Measurements from ENCODE around the gene DDX21.
A peak's percentile ranks its signal among the peaks of the same experiment; 100 is the strongest.

DDX21 gene

DNA sequence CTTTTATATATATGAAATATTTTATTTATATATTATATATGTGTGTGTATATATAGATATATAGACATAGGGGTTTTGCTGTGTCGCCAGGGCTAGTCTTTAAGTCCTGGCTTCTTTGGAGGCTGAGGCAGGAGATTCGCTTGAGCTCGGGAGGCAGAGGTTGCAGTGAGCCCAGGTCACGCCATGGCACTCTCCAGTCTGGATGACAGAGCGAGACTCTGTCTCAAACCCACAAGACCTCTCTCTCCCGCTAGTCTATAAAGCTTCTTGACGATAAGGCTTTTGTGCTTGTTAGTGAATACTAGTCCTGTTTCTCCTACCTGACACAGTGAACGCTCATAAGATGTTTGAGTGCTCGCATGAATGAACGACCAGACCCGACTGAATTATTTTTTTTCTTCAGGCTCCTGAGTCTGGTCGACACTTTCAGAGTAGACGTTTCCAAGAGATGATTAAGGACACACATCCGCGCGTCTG, 577 bp upstream of the DDX21 start:
- Histone ChIP-seq H3K36me3 (ENCODE audit: control insufficient read depth in 1 of 2, insufficient read depth in 2 of 2, low read depth in 1 of 2, low read length in 2 of 2) (peaks cover 3 to 25% of the 10 kb centered on the region in 2 experiments), H2BK12ac (ENCODE audit: low read length in 2 of 2) (no peak overlapping the region), H3K4me2 (ENCODE audit: low read length, poor library complexity, severe bottlenecking) (peak overlapping the region; percentile 86), H3K27ac (ENCODE audit: low read length, poor library complexity, severe bottlenecking) (peak overlapping the region; percentile 88), H3K27me3 (ENCODE audit: control insufficient read depth in 1 of 2, insufficient read depth in 1 of 2, low read length in 2 of 2) (no peaks in the 10 kb centered on the region), H3K23ac (ENCODE audit: low read length in 2 of 2) (no peak overlapping the region), H4K8ac (ENCODE audit: low read length) (peak overlapping the region; percentile 12), H2AK5ac (ENCODE audit: low read length, severe bottlenecking) (no peak overlapping the region), H3K9ac (ENCODE audit: low read length) (peak overlapping the region; percentile 98), H3K79me1 (replicated peaks; ENCODE audit: low read length, poor library complexity, severe bottlenecking) (peaks cover 2% of the 10 kb centered on the region), H3K9me3 (ENCODE audit: control insufficient read depth, low read length) (no peaks in the 10 kb centered on the region), H3K4me1 (ENCODE audit: control insufficient read depth, insufficient read depth, low read depth, low read length) (peaks cover 5% of the 10 kb centered on the region), H3K18ac (ENCODE audit: low read depth in 1 of 2, low read length in 2 of 2) (peak overlapping the region in 1 of 2 experiments; percentile 52), H3K14ac (ENCODE audit: low read length in 2 of 2) (peak overlapping the region in 1 of 2 experiments; percentile 15), H2BK120ac (ENCODE audit: low read depth, low read length) (no peak overlapping the region), H3K4ac (ENCODE audit: low read depth in 1 of 2, low read length in 2 of 2) (no peak overlapping the region), H2AFZ (ENCODE audit: low read depth, low read length) (no peak overlapping the region), H4K91ac (ENCODE audit: low read length) (no peak overlapping the region), H2BK15ac (ENCODE audit: low read depth, poor library complexity, severe bottlenecking) (no peak overlapping the region), H3K4me3 (ENCODE audit: insufficient read depth in 1 of 2, low read depth in 1 of 2, low read length in 2 of 2) (peak overlapping the region; percentile 84 to 95), H2BK5ac (ENCODE audit: low read depth, low read length, poor library complexity, severe bottlenecking) (no peak overlapping the region)
- no peak for DNase-seq
- WGBS = 20% methylated on average over 13 of the region's 16 CpGs

DNA sequence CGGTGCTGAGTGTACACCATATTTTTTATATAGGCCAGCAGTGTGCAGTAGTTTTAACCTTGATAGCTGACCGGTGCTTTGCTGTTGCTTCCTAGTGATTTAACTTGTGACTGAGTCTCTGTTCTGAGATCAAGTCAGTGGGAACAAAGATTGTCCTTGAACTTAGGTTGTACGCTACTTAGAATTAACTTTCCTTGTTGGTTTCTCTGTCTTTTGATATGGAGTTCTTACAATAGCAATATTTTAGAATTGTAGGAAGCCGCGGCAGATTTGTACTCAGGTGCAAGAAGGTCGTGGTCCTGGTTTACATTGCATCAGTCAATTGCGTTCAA, 1.3 kb downstream of the DDX21 start:
- Histone ChIP-seq H2BK5ac (ENCODE audit: low read depth, low read length, poor library complexity, severe bottlenecking) (no peak overlapping the region), H3K14ac (ENCODE audit: low read length in 2 of 2) (no peak overlapping the region), H3K27ac (ENCODE audit: low read length, poor library complexity, severe bottlenecking) (no peak overlapping the region), H2AK5ac (ENCODE audit: low read length, severe bottlenecking) (no peak overlapping the region), H3K23ac (ENCODE audit: low read length in 2 of 2) (no peak overlapping the region), H3K4me3 (ENCODE audit: insufficient read depth in 1 of 2, low read depth in 1 of 2, low read length in 2 of 2) (peak overlapping the region; percentile 84 to 95), H2BK120ac (ENCODE audit: low read depth, low read length) (no peak overlapping the region), H3K9ac (ENCODE audit: low read length) (peak overlapping the region; percentile 98), H2BK12ac (ENCODE audit: low read length in 2 of 2) (no peak overlapping the region), H2BK15ac (ENCODE audit: low read depth, poor library complexity, severe bottlenecking) (no peak overlapping the region), H3K18ac (ENCODE audit: low read depth in 1 of 2, low read length in 2 of 2) (peak overlapping the region in 1 of 2 experiments; percentile 8), H3K36me3 (ENCODE audit: control insufficient read depth in 1 of 2, insufficient read depth in 2 of 2, low read depth in 1 of 2, low read length in 2 of 2) (peaks cover 1 to 31% of the 10 kb centered on the region in 2 experiments), H3K4ac (ENCODE audit: low read depth in 1 of 2, low read length in 2 of 2) (peak overlapping the region in 1 of 2 experiments; percentile 15), H4K8ac (ENCODE audit: low read length) (no peak overlapping the region), H3K4me2 (ENCODE audit: low read length, poor library complexity, severe bottlenecking) (peak overlapping the region; percentile 55), H2AFZ (ENCODE audit: low read depth, low read length) (no peak overlapping the region), H3K4me1 (ENCODE audit: control insufficient read depth, insufficient read depth, low read depth, low read length) (peaks cover 5% of the 10 kb centered on the region), H4K91ac (ENCODE audit: low read length) (no peak overlapping the region), H3K27me3 (ENCODE audit: control insufficient read depth in 1 of 2, insufficient read depth in 1 of 2, low read length in 2 of 2) (no peaks in the 10 kb centered on the region), H3K79me1 (replicated peaks; ENCODE audit: low read length, poor library complexity, severe bottlenecking) (peaks cover 3% of the 10 kb centered on the region), H3K9me3 (ENCODE audit: control insufficient read depth, low read length) (no peaks in the 10 kb centered on the region)
- WGBS = 41% methylated on average over 7 of the region's 7 CpGs
- no peak for DNase-seq

DNA sequence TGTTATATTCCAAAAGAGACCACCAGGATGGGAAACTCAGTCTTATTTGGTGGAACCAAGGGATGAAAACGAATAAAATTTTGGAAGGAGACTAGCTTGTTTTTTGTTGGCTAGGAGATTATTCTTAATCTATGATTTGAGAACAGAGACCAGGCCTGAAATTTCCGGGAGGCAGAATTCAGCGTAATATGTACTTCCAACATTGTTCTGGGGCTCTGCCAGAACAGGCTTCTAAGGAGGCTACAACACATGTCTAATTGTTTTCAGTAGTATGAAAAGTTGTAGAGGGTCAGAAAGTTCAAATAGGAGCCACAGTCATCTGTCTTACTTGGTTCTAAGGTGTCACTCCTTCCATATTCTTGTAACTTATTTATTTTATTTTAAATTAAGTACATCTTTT, 1.7 kb downstream of the DDX21 start:
- H3K27me3 ChIP-seq (ENCODE audit: control insufficient read depth in 1 of 2, insufficient read depth in 1 of 2, low read length in 2 of 2) = no peaks in the 10 kb centered on the region
- H3K79me1 ChIP-seq (replicated peaks; ENCODE audit: low read length, poor library complexity, severe bottlenecking) = peaks cover 5% of the 10 kb centered on the region
- peak; percentile 18 for DNase-seq

GRCh38 chr10:68959695-68960527, 3.9 kb downstream of the DDX21 start:
- WGBS = 88% methylated on average over 4 of the region's 4 CpGs

More for the DNA sequence above, 1.7 kb downstream of the DDX21 start:
- no peak overlapping the region for H2AK5ac ChIP-seq (ENCODE audit: low read length, severe bottlenecking)
- no peak overlapping the region for H3K23ac ChIP-seq (ENCODE audit: low read length in 2 of 2)
- H3K4me3 ChIP-seq (ENCODE audit: insufficient read depth in 1 of 2, low read depth in 1 of 2, low read length in 2 of 2) = peak overlapping the region in 1 of 2 experiments; percentile 95
- no peak overlapping the region for H4K8ac ChIP-seq (ENCODE audit: low read length)
- H3K4me2 ChIP-seq (ENCODE audit: low read length, poor library complexity, severe bottlenecking) = peak overlapping the region; percentile 55
- H3K14ac ChIP-seq (ENCODE audit: low read length in 2 of 2) = no peak overlapping the region
- H2BK5ac ChIP-seq (ENCODE audit: low read depth, low read length, poor library complexity, severe bottlenecking) = no peak overlapping the region
- no peak overlapping the region for H3K4ac ChIP-seq (ENCODE audit: low read depth in 1 of 2, low read length in 2 of 2)
- no peak overlapping the region for H2BK120ac ChIP-seq (ENCODE audit: low read depth, low read length)
- H3K9ac ChIP-seq (ENCODE audit: low read length) = peak overlapping the region; percentile 98
- peaks cover 5% of the 10 kb centered on the region for H3K4me1 ChIP-seq (ENCODE audit: control insufficient read depth, insufficient read depth, low read depth, low read length)
- no peak overlapping the region for H4K91ac ChIP-seq (ENCODE audit: low read length)
- H2BK12ac ChIP-seq (ENCODE audit: low read length in 2 of 2) = no peak overlapping the region
- H3K36me3 ChIP-seq (ENCODE audit: control insufficient read depth in 1 of 2, insufficient read depth in 2 of 2, low read depth in 1 of 2, low read length in 2 of 2) = peaks cover 0 to 35% of the 10 kb centered on the region in 2 experiments
- H3K18ac ChIP-seq (ENCODE audit: low read depth in 1 of 2, low read length in 2 of 2) = no peak overlapping the region
- no peaks in the 10 kb centered on the region for H3K9me3 ChIP-seq (ENCODE audit: control insufficient read depth, low read length)
- H3K27ac ChIP-seq (ENCODE audit: low read length, poor library complexity, severe bottlenecking) = no peak overlapping the region
- 80% methylated on average over 3 of the region's 3 CpGs for WGBS
- H2BK15ac ChIP-seq (ENCODE audit: low read depth, poor library complexity, severe bottlenecking) = no peak overlapping the region
- H2AFZ ChIP-seq (ENCODE audit: low read depth, low read length) = no peak overlapping the region

More at GRCh38 chr10:68959695-68960527, 3.9 kb downstream of the DDX21 start:
- H3K9me3 ChIP-seq (ENCODE audit: control insufficient read depth, low read length) = no peaks in the 10 kb centered on the region
- H2AK5ac ChIP-seq (ENCODE audit: low read length, severe bottlenecking) = no peak overlapping the region
- H3K79me1 ChIP-seq (replicated peaks; ENCODE audit: low read length, poor library complexity, severe bottlenecking) = peaks cover 4% of the 10 kb centered on the region
- peak overlapping the region; percentile 42 for H3K9ac ChIP-seq (ENCODE audit: low read length)
- H2AFZ ChIP-seq (ENCODE audit: low read depth, low read length) = no peak overlapping the region
- no peak overlapping the region for H3K4ac ChIP-seq (ENCODE audit: low read depth in 1 of 2, low read length in 2 of 2)
- no peak overlapping the region for H2BK12ac ChIP-seq (ENCODE audit: low read length in 2 of 2)
- H3K4me2 ChIP-seq (ENCODE audit: low read length, poor library complexity, severe bottlenecking) = no peak overlapping the region
- H3K27ac ChIP-seq (ENCODE audit: low read length, poor library complexity, severe bottlenecking) = no peak overlapping the region
- H3K4me3 ChIP-seq (ENCODE audit: insufficient read depth in 1 of 2, low read depth in 1 of 2, low read length in 2 of 2) = no peak overlapping the region
- H3K23ac ChIP-seq (ENCODE audit: low read length in 2 of 2) = no peak overlapping the region
- H3K4me1 ChIP-seq (ENCODE audit: control insufficient read depth, insufficient read depth, low read depth, low read length) = peaks cover 2% of the 10 kb centered on the region
- no peak for DNase-seq
- no peak overlapping the region for H3K14ac ChIP-seq (ENCODE audit: low read length in 2 of 2)
- H4K8ac ChIP-seq (ENCODE audit: low read length) = no peak overlapping the region
- no peak overlapping the region for H2BK120ac ChIP-seq (ENCODE audit: low read depth, low read length)
- H3K27me3 ChIP-seq (ENCODE audit: control insufficient read depth in 1 of 2, insufficient read depth in 1 of 2, low read length in 2 of 2) = no peaks in the 10 kb centered on the region
- peaks cover 15 to 52% of the 10 kb centered on the region in 2 experiments for H3K36me3 ChIP-seq (ENCODE audit: control insufficient read depth in 1 of 2, insufficient read depth in 2 of 2, low read depth in 1 of 2, low read length in 2 of 2)
- H4K91ac ChIP-seq (ENCODE audit: low read length) = no peak overlapping the region
- H3K18ac ChIP-seq (ENCODE audit: low read depth in 1 of 2, low read length in 2 of 2) = no peak overlapping the region
- H2BK5ac ChIP-seq (ENCODE audit: low read depth, low read length, poor library complexity, severe bottlenecking) = no peak overlapping the region
- no peak overlapping the region for H2BK15ac ChIP-seq (ENCODE audit: low read depth, poor library complexity, severe bottlenecking)
